Measurements from ENCODE around the gene NALCN.

- TF ChIP-seq OVOL3 (tag by site-specific recombination; IDR thresholded peaks at IDR 0.05) (no peak), ZNF2 (tag by site-specific recombination; IDR thresholded peaks at IDR 0.05) (no peak), CTCF (tag by site-specific recombination; IDR thresholded peaks at IDR 0.05) (no peak), ZNF274 (IDR thresholded peaks at IDR 0.05; ENCODE audit: low read length) (no peak), ZNF274 (tag by site-specific recombination; IDR thresholded peaks at IDR 0.05; ENCODE audit: borderline replicate concordance) (no peak), ZNF670 (tag by site-specific recombination; IDR thresholded peaks at IDR 0.05; ENCODE audit: low read depth) (no peak)
- TF ChIP-seq, protein P1, sequence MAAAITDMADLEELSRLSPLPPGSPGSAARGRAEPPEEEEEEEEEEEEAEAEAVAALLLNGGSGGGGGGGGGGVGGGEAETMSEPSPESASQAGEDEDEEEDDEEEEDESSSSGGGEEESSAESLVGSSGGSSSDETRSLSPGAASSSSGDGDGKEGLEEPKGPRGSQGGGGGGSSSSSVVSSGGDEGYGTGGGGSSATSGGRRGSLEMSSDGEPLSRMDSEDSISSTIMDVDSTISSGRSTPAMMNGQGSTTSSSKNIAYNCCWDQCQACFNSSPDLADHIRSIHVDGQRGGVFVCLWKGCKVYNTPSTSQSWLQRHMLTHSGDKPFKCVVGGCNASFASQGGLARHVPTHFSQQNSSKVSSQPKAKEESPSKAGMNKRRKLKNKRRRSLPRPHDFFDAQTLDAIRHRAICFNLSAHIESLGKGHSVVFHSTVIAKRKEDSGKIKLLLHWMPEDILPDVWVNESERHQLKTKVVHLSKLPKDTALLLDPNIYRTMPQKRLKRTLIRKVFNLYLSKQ (tag by site-specific recombination; IDR thresholded peaks at IDR 0.05; ENCODE audit: borderline replicate concordance) = no peak
- TF ChIP-seq, protein P2, sequence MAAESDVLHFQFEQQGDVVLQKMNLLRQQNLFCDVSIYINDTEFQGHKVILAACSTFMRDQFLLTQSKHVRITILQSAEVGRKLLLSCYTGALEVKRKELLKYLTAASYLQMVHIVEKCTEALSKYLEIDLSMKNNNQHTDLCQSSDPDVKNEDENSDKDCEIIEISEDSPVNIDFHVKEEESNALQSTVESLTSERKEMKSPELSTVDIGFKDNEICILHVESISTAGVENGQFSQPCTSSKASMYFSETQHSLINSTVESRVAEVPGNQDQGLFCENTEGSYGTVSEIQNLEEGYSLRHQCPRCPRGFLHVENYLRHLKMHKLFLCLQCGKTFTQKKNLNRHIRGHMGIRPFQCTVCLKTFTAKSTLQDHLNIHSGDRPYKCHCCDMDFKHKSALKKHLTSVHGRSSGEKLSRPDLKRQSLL (tag by site-specific recombination; IDR thresholded peaks at IDR 0.05) = no peak
Measured at GRCh38 chr13:101116341-101116740, 300.0 kb downstream of the NALCN start.

Data from HEK293 (cell line).